C4-2B (cell line): ENCODE results near the gene RFESD.

ENCODE experiments used
- CTCF ChIP-seq: fragments of 450-650 bp; conservative IDR thresholded peaks from 2 replicates; pipeline ENCODE4 v1.5.1; 2017; ENCODE audit warnings: mild to moderate bottlenecking
- ZFX ChIP-seq: fragments of 450-650 bp; IDR thresholded peaks from 2 replicates; pipeline ENCODE4 v1.6.1; 2017

- no peak for TF ChIP-seq CTCF
- TF ChIP-seq ZFX: no peak
Measured at GRCh38 chr5:95609711-95610110, 36.9 kb upstream of the RFESD start.
